Measurements from ENCODE around the gene NOMO2. TPM values are rescaled to one million over a fixed set of nuclear protein-coding genes. Genes with fewer than 3 reads are reported as not detected.

Gene NOMO2
- 104 to 118 TPM (median 110 TPM) in 5 replicates for total RNA-seq (2022; extraction: Qiagen RNA extraction; ENCODE audit: low read depth)

GRCh38 chr16:18561727-18562314 is at the start of gene NOMO2:
Gene NOMO2, minus strand, starts transcription at chr16:18562097. Its CDS starts 57 bp downstream, at chr16:18562040.

Other genes starting within 250 kb of the NOMO2 start
- gene NPIPA8, start 225.4 kb downstream of the NOMO2 start, total RNA-seq (2022; extraction: Qiagen RNA extraction; ENCODE audit: low read depth) = 0.56 to 1.9 TPM (median 0.94 TPM) in 5 replicates
- 2,113 to 2,838 TPM (median 2,279 TPM) in 5 replicates for gene RPS15A, start 228.2 kb upstream of the NOMO2 start, total RNA-seq (2022; extraction: Qiagen RNA extraction; ENCODE audit: low read depth)
- 212 to 438 TPM (median 291 TPM) in 5 replicates for gene ARL6IP1, start 239.5 kb upstream of the NOMO2 start, total RNA-seq (2022; extraction: Qiagen RNA extraction; ENCODE audit: low read depth)